IPS-15b (cell line): ENCODE data around the gene GPR17.

ENCODE experiments used
- H3K27me3 ChIP-seq: one replicate; pipeline ENCODE4 v1.6.1; 2013; ENCODE audit warnings: low read length; ENCODE audit not compliant: control insufficient read depth, insufficient read depth
- H3K36me3 ChIP-seq: one replicate; pipeline ENCODE4 v1.6.1; 2013; ENCODE audit warnings: low read length; ENCODE audit not compliant: control insufficient read depth, insufficient read depth
- H3K4me1 ChIP-seq: one replicate; pipeline ENCODE4 v1.6.1; 2013; ENCODE audit warnings: mild to moderate bottlenecking, low read length; ENCODE audit not compliant: control insufficient read depth, insufficient read depth
- H3K4me3 ChIP-seq: one replicate; pipeline ENCODE4 v1.5.1; 2013; ENCODE audit warnings: low read depth, low read length
- H3K9ac ChIP-seq: one replicate; pipeline ENCODE4 v1.6.1; 2013; ENCODE audit warnings: low read depth, mild to moderate bottlenecking, low read length
- H3K9me3 ChIP-seq: one replicate; pipeline ENCODE4 v1.6.1; 2013; ENCODE audit warnings: mild to moderate bottlenecking, low read length; ENCODE audit not compliant: control insufficient read depth, insufficient read depth

GPR17 gene

DNA sequence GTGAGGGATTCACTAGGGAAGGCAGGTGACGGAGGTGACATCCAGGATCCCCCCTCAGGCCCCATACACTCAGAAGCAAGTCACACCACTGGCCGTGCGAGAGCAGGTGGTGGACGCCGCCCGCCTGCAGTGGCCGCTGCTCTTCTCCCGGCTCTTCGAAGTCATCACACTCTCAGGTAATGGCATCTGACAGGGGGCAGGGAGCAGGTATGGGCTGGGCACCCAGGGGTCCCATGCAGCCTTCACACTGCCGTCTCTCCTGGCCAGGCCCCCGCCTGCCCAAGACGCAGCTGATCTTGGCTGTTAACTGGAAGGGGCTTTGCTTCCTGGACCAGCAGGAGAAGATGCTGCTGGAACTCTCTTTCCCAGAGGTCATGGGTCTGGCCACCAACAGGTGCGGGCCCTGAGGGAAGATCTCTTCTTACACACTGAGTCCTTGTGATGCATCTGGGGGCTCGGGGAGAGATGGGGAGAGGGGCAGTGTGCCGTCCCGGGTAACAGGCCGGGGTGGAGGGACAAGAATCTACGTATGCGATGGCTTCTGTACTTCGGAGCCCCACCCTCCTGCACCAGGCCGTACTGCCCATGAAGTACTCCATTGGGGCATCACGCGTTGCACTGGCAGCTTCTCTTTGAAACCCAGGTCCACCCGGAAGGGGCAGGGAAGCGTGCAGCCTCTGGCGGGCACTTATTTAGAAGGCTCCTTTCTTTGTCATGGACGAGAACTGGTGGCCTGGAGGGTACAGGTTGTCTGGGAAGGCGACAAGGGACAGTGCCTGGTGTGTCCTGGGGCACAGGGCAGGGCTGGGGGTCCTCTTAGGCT lies 18.8 kb upstream of the GPR17 start:
- Histone ChIP-seq H3K4me3 (no peak overlapping the region), H3K36me3 (no peaks in the 10 kb centered on the region), H3K27me3 (no peaks in the 10 kb centered on the region), H3K9me3 (no peaks in the 10 kb centered on the region), H3K4me1 (no peaks in the 10 kb centered on the region), H3K9ac (no peak overlapping the region)

- Histone ChIP-seq H3K9ac (no peak overlapping the region), H3K27me3 (no peaks in the 10 kb centered on the region), H3K4me1 (no peaks in the 10 kb centered on the region), H3K36me3 (no peaks in the 10 kb centered on the region), H3K9me3 (no peaks in the 10 kb centered on the region), H3K4me3 (no peak overlapping the region)
Measured at GRCh38 chr2:127627740-127628571, 18.0 kb upstream of the GPR17 start.

DNA sequence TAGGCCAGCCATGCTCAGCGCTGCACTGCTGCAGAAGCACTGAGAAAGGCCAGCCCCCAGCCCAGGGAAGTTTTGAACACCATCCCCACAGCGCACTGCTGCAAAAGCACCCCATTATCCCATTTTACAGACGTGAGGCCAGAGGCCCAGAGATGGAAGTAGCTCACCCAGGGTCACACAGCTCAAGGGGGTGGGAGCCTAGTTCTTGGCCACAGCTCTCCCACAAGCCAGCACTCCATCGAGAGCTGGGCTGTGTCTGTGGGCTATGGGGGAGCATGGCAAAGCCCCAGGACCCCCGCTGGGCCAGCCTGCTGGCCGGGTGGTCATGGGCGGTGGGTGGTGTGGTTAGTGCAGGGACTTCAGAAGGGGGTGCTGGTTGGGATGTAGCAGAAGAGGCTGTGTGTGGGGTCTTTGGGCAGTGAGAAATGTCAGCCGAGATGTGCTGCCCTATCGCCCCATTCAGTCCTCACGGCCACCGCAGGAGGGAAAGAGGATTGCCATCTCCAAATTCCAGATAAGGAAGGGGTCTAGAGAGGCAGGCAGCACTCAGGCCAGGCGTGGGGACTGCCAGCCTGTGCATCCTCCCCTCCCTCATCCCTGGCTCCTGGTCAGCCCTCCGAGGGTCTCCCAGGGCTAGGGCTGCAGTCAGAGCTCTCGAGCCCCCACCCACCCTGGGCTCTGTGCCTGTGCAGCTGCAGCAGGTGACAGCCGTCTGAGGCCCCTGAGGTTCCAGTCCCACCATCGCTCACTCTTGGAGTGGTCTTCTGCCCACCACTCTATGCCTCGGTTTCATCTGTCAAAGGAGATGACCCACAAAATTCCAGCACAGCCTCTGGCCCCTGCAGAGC lies 17.0 kb upstream of the GPR17 start:
- no peaks in the 10 kb centered on the region for H3K9me3 ChIP-seq
- no peak overlapping the region for H3K9ac ChIP-seq
- H3K36me3 ChIP-seq, result no peaks in the 10 kb centered on the region
- H3K27me3 ChIP-seq, result no peaks in the 10 kb centered on the region
- no peak overlapping the region for H3K4me3 ChIP-seq
- no peaks in the 10 kb centered on the region for H3K4me1 ChIP-seq

DNA sequence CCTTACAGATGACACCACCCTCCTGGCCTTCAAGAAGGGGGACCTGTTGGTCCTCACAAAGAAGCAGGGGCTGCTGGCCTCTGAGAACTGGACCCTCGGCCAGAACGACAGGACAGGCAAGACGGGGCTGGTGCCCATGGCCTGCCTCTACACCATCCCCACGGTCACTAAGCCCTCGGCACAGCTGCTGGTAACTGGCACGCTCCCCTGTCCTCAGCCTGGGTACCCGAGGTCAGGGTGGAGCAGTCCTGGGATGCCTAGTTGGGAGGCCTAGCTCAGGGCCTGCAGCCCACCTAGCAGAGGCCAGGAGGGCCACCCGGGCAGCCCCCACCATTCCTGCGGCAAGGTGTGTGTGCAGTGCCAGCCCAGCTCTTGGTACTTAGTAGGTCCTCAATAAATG lies 16.3 kb upstream of the GPR17 start:
- H3K36me3 ChIP-seq, result no peaks in the 10 kb centered on the region
- no peaks in the 10 kb centered on the region for H3K4me1 ChIP-seq
- no peaks in the 10 kb centered on the region for H3K9me3 ChIP-seq
- H3K27me3 ChIP-seq, result no peaks in the 10 kb centered on the region
- no peak overlapping the region for H3K9ac ChIP-seq
- H3K4me3 ChIP-seq, result no peak overlapping the region

- Histone ChIP-seq H3K9me3 (no peaks in the 10 kb centered on the region), H3K36me3 (no peaks in the 10 kb centered on the region), H3K9ac (no peak overlapping the region), H3K4me1 (no peaks in the 10 kb centered on the region), H3K4me3 (no peak overlapping the region), H3K27me3 (no peaks in the 10 kb centered on the region)
Measured at GRCh38 chr2:127630096-127630863, 15.7 kb upstream of the GPR17 start.

GRCh38 chr2:127630864-127631540 lies 15.0 kb upstream of the GPR17 start:
- Histone ChIP-seq H3K27me3 (no peaks in the 10 kb centered on the region), H3K9me3 (no peaks in the 10 kb centered on the region), H3K4me3 (no peak overlapping the region), H3K36me3 (no peaks in the 10 kb centered on the region), H3K9ac (no peak overlapping the region), H3K4me1 (no peaks in the 10 kb centered on the region)

- no peak overlapping the region for H3K4me3 ChIP-seq
- H3K27me3 ChIP-seq, result no peaks in the 10 kb centered on the region
- no peaks in the 10 kb centered on the region for H3K9me3 ChIP-seq
- no peaks in the 10 kb centered on the region for H3K36me3 ChIP-seq
- no peak overlapping the region for H3K9ac ChIP-seq
- H3K4me1 ChIP-seq, result no peaks in the 10 kb centered on the region
Measured at GRCh38 chr2:127631541-127631996, 14.4 kb upstream of the GPR17 start.

DNA sequence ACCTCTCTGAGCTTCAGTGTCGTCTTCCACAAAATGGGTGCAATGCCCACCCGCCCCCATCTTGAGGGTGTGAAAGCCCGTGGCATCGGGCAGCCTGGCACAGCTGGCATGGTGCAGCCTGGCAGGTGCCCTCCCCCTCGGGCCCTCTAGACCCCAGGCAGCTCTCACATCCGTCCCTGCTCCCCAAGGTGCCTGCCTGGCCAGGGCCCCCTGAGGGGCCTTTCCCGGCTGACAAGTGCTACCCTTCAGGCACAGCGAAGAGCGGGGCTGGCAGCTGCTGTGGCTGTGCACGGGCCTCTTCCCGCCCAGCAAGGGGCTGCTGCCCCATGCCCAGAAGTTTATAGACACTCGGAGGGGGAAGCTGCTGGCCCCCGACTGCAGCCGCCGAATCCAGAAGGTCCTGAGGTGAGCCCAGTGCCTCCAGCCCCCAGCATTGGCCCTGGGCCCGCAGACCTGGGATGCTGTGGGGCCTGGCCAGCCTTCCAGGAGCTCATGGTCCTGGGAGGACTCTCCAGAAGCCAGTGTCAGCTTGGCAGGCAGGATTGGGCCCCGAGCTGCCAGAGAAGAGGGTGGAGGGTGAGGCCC lies 13.9 kb upstream of the GPR17 start:
- H3K9ac ChIP-seq, result no peak overlapping the region
- H3K27me3 ChIP-seq, result no peaks in the 10 kb centered on the region
- no peak overlapping the region for H3K4me3 ChIP-seq
- no peaks in the 10 kb centered on the region for H3K4me1 ChIP-seq
- no peaks in the 10 kb centered on the region for H3K36me3 ChIP-seq
- no peaks in the 10 kb centered on the region for H3K9me3 ChIP-seq

DNA sequence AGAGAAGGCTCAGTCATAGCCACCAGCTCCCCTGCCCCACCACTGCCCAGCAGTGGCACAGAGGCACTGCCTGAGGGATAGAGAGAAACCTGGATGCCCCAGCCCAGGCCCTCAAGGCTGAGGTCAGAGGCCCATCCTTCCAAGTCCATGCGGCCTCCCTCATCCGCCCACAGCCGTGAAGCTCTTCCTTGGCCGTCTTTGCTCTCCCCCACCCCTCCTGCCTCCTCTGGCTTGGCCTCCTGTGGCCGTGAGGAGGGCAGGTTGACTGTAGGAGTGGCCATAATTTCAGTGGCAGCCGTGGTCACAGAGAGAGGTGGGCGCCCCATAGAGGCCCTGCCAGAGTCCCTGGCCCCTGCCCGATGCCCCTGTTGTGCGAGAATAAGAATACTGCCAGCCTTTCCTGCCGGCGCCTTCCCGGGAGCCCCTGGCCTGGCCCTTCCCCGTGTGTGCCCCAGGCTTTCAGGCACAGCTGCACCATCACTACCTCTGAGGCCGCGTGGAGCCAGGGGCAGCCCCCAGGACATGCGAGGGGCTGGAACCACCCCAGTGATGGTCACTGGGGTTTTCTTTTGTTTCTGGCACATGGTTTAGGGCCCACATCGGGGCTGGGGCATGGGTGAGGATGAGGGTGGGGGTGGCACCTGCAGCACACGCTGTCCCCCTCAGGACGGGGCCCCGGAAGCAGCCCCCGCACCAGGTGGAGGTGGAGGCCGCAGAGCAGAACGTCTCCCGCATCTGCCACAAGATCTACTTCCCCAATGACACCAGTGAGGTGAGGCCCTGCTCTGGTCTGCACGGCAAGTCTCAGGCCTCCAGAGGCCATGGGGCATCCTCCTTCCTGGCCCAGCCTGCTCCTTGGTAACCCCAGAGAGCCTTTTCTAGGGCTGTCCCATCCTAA lies 13.1 kb upstream of the GPR17 start:
- Histone ChIP-seq H3K9me3 (no peaks in the 10 kb centered on the region), H3K4me1 (peaks cover 5% of the 10 kb centered on the region), H3K9ac (no peak overlapping the region), H3K36me3 (no peaks in the 10 kb centered on the region), H3K27me3 (no peaks in the 10 kb centered on the region), H3K4me3 (no peak overlapping the region)
